NCI-H524 treated with DMSO at 0.1 percent for 48 hours (cell line): ENCODE data around the gene SORCS2.
A peak's percentile ranks its signal among the peaks of the same experiment; 100 is the strongest.

Experiments used
- DNase-seq: peaks from one replicate; lab custom pipeline; 2025; lab: John Stamatoyannopoulos, UW

SORCS2 gene

GRCh38 chr4:7689773-7690693, 497.7 kb downstream of the SORCS2 start:
- no peak for DNase-seq

GRCh38 chr4:7691061-7691460, 498.7 kb downstream of the SORCS2 start:
- no peak for DNase-seq

- no peak for DNase-seq
Measured at GRCh38 chr4:7691982-7692381, 499.6 kb downstream of the SORCS2 start.

- no peak for DNase-seq
Measured at GRCh38 chr4:7692451-7693236, 500.3 kb downstream of the SORCS2 start.

GRCh38 chr4:7693237-7693608, 500.9 kb downstream of the SORCS2 start:
- DNase-seq = no peak

- no peak for DNase-seq
Measured at GRCh38 chr4:7693711-7694110, 501.4 kb downstream of the SORCS2 start.

- no peak for DNase-seq
Measured at GRCh38 chr4:7694324-7694723, 502.0 kb downstream of the SORCS2 start.

GRCh38 chr4:7697343-7697742, 505.0 kb downstream of the SORCS2 start:
- DNase-seq = peak; percentile 87

- DNase-seq = no peak
Measured at GRCh38 chr4:7697821-7698220, 505.5 kb downstream of the SORCS2 start.

GRCh38 chr4:7698584-7698983, 506.2 kb downstream of the SORCS2 start:
- DNase-seq = no peak

GRCh38 chr4:7699031-7699430, 506.7 kb downstream of the SORCS2 start:
- no peak for DNase-seq

GRCh38 chr4:7699825-7700224, 507.5 kb downstream of the SORCS2 start:
- DNase-seq = no peak

- no peak for DNase-seq
Measured at GRCh38 chr4:7700665-7701064, 508.3 kb downstream of the SORCS2 start.

- DNase-seq = no peak
Measured at GRCh38 chr4:7701866-7702649, 509.7 kb downstream of the SORCS2 start.

- DNase-seq = no peak
Measured at GRCh38 chr4:7703688-7704087, 511.4 kb downstream of the SORCS2 start.

- no peak for DNase-seq
Measured at GRCh38 chr4:7704091-7704490, 511.8 kb downstream of the SORCS2 start.

- no peak for DNase-seq
Measured at GRCh38 chr4:7704625-7705024, 512.3 kb downstream of the SORCS2 start.

- no peak for DNase-seq
Measured at GRCh38 chr4:7705062-7705461, 512.7 kb downstream of the SORCS2 start.

- DNase-seq = no peak
Measured at GRCh38 chr4:7705593-7705992, 513.3 kb downstream of the SORCS2 start.

GRCh38 chr4:7708238-7708637, 515.9 kb downstream of the SORCS2 start:
- DNase-seq = no peak

GRCh38 chr4:7708981-7709380, 516.6 kb downstream of the SORCS2 start:
- DNase-seq = no peak

- no peak for DNase-seq
Measured at GRCh38 chr4:7709431-7709830, 517.1 kb downstream of the SORCS2 start.
